GM12878 (cell line): ENCODE results near the gene LRP3. TPM values are rescaled to one million over a fixed set of nuclear protein-coding genes. Genes with fewer than 3 reads are reported as not detected.

Experiments
- ATAC-seq: fragments of 200-7000 bp; cut with Tn5 transposase; 3 replicates; pipeline ENCODE4 v1.9.1; 2020; ENCODE audit warnings: mild to moderate bottlenecking, moderate library complexity
- BruUV-seq: library from RNA; stranded (reverse); fragments of 400-500 nt; replicated peaks from 2 replicates; lab custom pipeline; 2021; lab: Mats Ljungman, UMichigan
- CTCF ChIA-PET: fragments of 300-600 bp; sonication (Branson Sonifier 250); formaldehyde crosslinking; extraction: SDS; loops from one replicate; lab custom pipeline; 2021; ENCODE audit warnings: inconsistent platforms; lab: Yijun Ruan, JAX
- POLR2A ChIA-PET: fragments of 350-600 bp; formaldehyde crosslinking; extraction: SDS; loops from one replicate; lab custom pipeline; 2021; ENCODE audit warnings: inconsistent platforms; lab: Charles Lee
- RAD21 ChIA-PET: fragments of 300-600 bp; sonication (Branson Sonifier 250); formaldehyde crosslinking; loops from one replicate; lab custom pipeline; 2023; ENCODE audit warnings: antibody characterized with exemption; ENCODE audit not compliant: unreplicated experiment; lab: Charles Lee
- SMC1A ChIA-PET: fragments of 300-600 bp; sonication (Branson Sonifier 250); formaldehyde crosslinking; loops from one replicate; lab custom pipeline; 2023; ENCODE audit not compliant: unreplicated experiment, uncharacterized antibody; lab: Charles Lee
- DNase-seq: peaks from one replicate; pipeline ENCODE4 v3.0.0-alpha.2; 2011; ENCODE audit warnings: low read depth, low spot score
- FAIRE-seq: peaks from 3 replicates; lab custom pipeline; 2011; peaks lifted over from hg19 to GRCh38; lab: Jason Lieb, UNC
- H2AFZ ChIP-seq: 2 replicates; pipeline ENCODE4 v1.6.0; 2011; ENCODE audit warnings: low read depth, low read length, control low read depth; ENCODE audit not compliant: control insufficient read depth
- H3K27ac ChIP-seq: 2 replicates; pipeline ENCODE4 v1.5.1; 2011; ENCODE audit warnings: control low read depth; ENCODE audit not compliant: control insufficient read depth, insufficient read depth
- H3K27me3 ChIP-seq, 2 experiments: replicated peaks in 1 of 2; 2 replicates each; pipeline versions ENCODE4 v1.6.0 to v1.6.1; 2011; ENCODE audit warnings: low read length in 1 of 2; ENCODE audit not compliant: control insufficient read depth in 2 of 2, insufficient read depth in 2 of 2
- H3K36me3 ChIP-seq, 2 experiments: 2 replicates each; pipeline ENCODE4 v1.5.1; 2011; ENCODE audit warnings: low read length in 1 of 2; ENCODE audit not compliant: control insufficient read depth in 2 of 2, insufficient read depth in 2 of 2
- H3K4me1 ChIP-seq: 2 replicates; pipeline ENCODE4 v1.6.1; 2011; ENCODE audit warnings: mild to moderate bottlenecking, low read length, moderate library complexity, mixed read lengths; ENCODE audit not compliant: control insufficient read depth, insufficient read depth
- H3K4me2 ChIP-seq: 2 replicates; pipeline ENCODE4 v1.6.0; 2011; ENCODE audit warnings: control low read depth; ENCODE audit not compliant: control insufficient read depth, insufficient read depth
- H3K4me3 ChIP-seq: fragments of 200-600 bp; sonication (generic); 2 replicates; pipeline ENCODE4 v1.5.1; 2016
- H3K79me2 ChIP-seq: 2 replicates; pipeline ENCODE4 v1.6.0; 2011; ENCODE audit warnings: low read length; ENCODE audit not compliant: control insufficient read depth, insufficient read depth
- H3K9ac ChIP-seq: 2 replicates; pipeline ENCODE4 v1.8.0; 2011; ENCODE audit warnings: low read length, control low read depth, mixed read lengths; ENCODE audit not compliant: control insufficient read depth, insufficient read depth
- H3K9me3 ChIP-seq: replicated peaks from 3 replicates; pipeline ENCODE4 v1.5.1; 2011; ENCODE audit warnings: mild to moderate bottlenecking, low read length; ENCODE audit not compliant: control insufficient read depth, insufficient read depth
- H4K20me1 ChIP-seq: 2 replicates; pipeline ENCODE4 v1.6.0; 2011; ENCODE audit not compliant: control insufficient read depth, insufficient read depth
- ETV6 ChIP-seq, 2 experiments: fragments of 450-650 bp in 1 of 2; IDR thresholded peaks in 1 of 2; conservative IDR thresholded peaks in 1 of 2; 2 replicates each; pipeline ENCODE4 v1.6.1; 2014; ENCODE audit warnings: antibody characterized with exemption in 1 of 2, borderline replicate concordance in 1 of 2, low read depth in 1 of 2, mild to moderate bottlenecking in 1 of 2, moderate library complexity in 1 of 2
- POLR2AphosphoS5 ChIP-seq: IDR thresholded peaks from 2 replicates; pipeline ENCODE4 v1.6.1; 2011; ENCODE audit warnings: mild to moderate bottlenecking, low read length, inconsistent platforms
- WGBS: methylation state at CpG from one replicate; pipeline ENCODE4 v1.1.6; 2016; ENCODE audit warnings: low lambda C conversion rate; ENCODE audit not compliant: insufficient replicate concordance, insufficient coverage; ENCODE audit errors: missing lambda C conversion rate; 5-methylcytosine and 5-hydroxymethylcytosine counted together
- in situ Hi-C: fragments of 300-500 bp; cut with MboI; formaldehyde crosslinking; loops from 9 replicates; pipeline ENCODE4 v1.14.3; 2018; ENCODE audit warnings: mixed read lengths
- intact Hi-C: fragments of 100-400 bp; cut with micrococcal nuclease; formaldehyde crosslinking; loops from one replicate; pipeline ENCODE4 v1.14.2; 2022; ENCODE audit not compliant: unreplicated experiment
- polyA plus RNA-seq, 11 experiments: library from polyadenylated mRNA; depleted of rRNA in 4 of 11; unstranded in 6 of 11; stranded (reverse) in 5 of 11; fragments of >200 nt; fragmentation: Nextera tagmentation in 4 of 11; fragmentation: Illumina TruSeq in 1 of 11; extraction: Ambion mirVana in 4 of 11; extraction: Trizol in 1 of 11; gene quantifications; 1 replicate in 1 of 11; 2 replicates in 10 of 11; pipeline versions ENCODE4 v1.2.1 to v1.2.3, GENCODE V29; 2011 to 2016; ENCODE audit warnings: inconsistent platforms in 2 of 11, missing spikeins in 2 of 11, low read depth in 1 of 11
- total RNA-seq, 4 experiments: library from RNA; depleted of rRNA in 3 of 4; stranded (reverse); fragments of >200 nt in 3 of 4; fragmentation: Illumina TruSeq in 1 of 4; extraction: Trizol in 1 of 4; gene quantifications; 2 replicates each; pipeline versions ENCODE4 v1.2.1 to v1.2.3, GENCODE V29; 2013 to 2021

Gene LRP3
- total and polyA plus RNA-seq, 10 of the 15 experiments (the other 5 are each of a cell fraction or from before 2014, with no cell fraction given), result 0.12 to 3.2 (median 0.64) TPM; not detected in 2

DNA sequence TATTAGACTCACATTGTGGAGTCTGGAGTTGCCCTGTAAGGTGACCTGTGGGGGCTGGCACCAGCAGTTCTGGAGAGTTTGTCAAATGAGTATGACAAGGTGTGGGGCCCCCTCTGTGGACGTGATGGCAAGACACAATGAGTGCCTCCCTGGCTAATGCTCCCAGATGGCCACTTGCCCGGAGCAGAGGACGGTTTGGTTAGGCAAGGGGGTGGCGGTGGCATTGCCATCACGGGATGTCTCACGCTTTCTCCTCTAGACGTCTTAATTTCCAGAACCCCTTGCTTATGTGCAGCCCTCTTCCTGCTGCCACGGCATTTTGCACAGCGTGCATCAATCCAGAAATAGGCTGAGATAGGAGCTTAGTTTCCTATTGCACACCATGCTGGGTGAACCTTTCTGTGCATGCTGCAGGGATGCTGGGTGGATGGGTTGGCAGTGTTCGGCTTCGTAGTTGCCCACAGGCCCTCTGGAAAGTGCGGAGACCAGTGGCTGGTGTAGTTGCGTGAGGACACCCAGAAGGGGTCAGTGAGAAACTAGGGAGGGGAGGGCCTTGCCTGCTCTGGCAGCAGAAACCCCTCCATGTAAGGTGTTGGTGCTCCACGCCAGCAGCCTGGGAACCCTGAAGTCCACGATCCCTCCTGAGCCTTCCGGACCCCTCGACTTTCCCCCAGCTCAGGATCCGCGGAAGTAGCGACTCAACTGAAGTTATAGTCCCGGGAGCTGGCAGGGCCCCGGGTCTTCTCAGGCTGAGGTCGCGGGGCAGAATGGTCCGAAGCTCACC is 18.1 kb upstream of the LRP3 start:
- in situ Hi-C loops (no loop called here), intact Hi-C loops (loop anchor here (2.0 to 5.0 kb wide), 3 partner anchors 31 to 196 kb away; partner anchors contain the start of gene CEBPG)
- ATAC-seq, result peak; percentile 6
- ChIA-PET SMC1A (interaction anchor here (0.9 to 2.2 kb wide), 7 partner anchors 9 to 203 kb away, joined by 3 to 8 read pairs (median 4); no protein-coding TSS in a partner anchor), POLR2A (interaction anchor here (1.3 to 2.6 kb wide), 2 partner anchors 13 to 197 kb away, joined by 5 to 9 read pairs; partner anchors contain the start of gene CEBPG), RAD21 (interaction anchor here (0.8 to 1.7 kb wide), 3 partner anchors 16 to 198 kb away, joined by 5 to 9 read pairs (median 6); partner anchors contain the start of gene CEBPG), CTCF (interaction anchor here (0.6 to 5.9 kb wide), 14 partner anchors 9 to 205 kb away, joined by 3 to 25 read pairs (median 4); partner anchors contain the start of genes CEP89, FAAP24 and GPATCH1)
- BruUV-seq, result TSS peak; percentile 87
- peak overlapping the region; percentile 88 for H3K4me2 ChIP-seq
- H3K36me3 ChIP-seq, result no peaks in the 10 kb centered on the region
- peak overlapping the region; percentile 81 for H3K9ac ChIP-seq
- H3K4me3 ChIP-seq, result peak overlapping the region; percentile 81
- H3K4me1 ChIP-seq, result peaks cover 12% of the 10 kb centered on the region
- peak; percentile 37; the same call in 1 of the 2 replicates for TF ChIP-seq POLR2AphosphoS5
- no peak for TF ChIP-seq ETV6 (conservative IDR thresholded peaks at IDR 0.05 in 1 of 2, IDR thresholded peaks at IDR 0.05 in 1 of 2; ENCODE audit: borderline replicate concordance in 1 of 2, low read depth in 1 of 2)
- H4K20me1 ChIP-seq, result no peaks in the 10 kb centered on the region
- H3K27me3 ChIP-seq, result no peaks in the 10 kb centered on the region
- H3K27ac ChIP-seq, result peak overlapping the region; percentile 92
- no peak for DNase-seq
- peak overlapping the region; percentile 82 for H2AFZ ChIP-seq
- 12% methylated on average over 25 of the region's 25 CpGs for WGBS
- no peaks in the 10 kb centered on the region for H3K9me3 ChIP-seq
- peak; percentile 62 for FAIRE-seq
- peaks cover 7% of the 10 kb centered on the region for H3K79me2 ChIP-seq
